Measurements from ENCODE around the gene NDUFB10.
"Not testable (repeated sequence)": the region's sequence is repeated elsewhere in the genome, so short reads cannot be mapped to it uniquely, and the experiment has no call there.

NDUFB10 gene

DNA sequence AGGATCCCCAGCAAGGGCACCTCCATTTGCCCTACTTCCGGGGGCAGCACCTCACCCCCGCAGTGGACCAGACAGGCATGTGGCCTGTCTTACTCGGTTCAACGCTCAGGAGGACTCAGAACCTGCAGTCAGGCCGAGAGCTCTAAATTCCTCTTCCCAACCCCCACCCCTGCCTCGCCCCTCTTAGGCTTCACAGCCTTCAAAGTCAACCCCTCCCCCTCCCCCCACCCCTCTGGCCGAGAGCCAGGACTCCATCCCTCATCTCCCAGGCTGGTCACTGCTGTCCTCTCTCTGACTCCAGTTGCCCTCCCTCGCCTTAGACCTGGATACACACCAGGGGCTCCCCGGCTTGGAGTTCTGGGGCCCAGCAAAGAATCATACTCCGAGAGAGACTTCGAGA lies 33.1 kb upstream of the NDUFB10 start:
- no peak for DNase-seq

GRCh38 chr16:1929105-1929504 lies 30.2 kb upstream of the NDUFB10 start:
- DNase-seq, result no peak

- DNase-seq, result peak; percentile 48
Measured at GRCh38 chr16:1929578-1930337, 29.6 kb upstream of the NDUFB10 start.

DNA sequence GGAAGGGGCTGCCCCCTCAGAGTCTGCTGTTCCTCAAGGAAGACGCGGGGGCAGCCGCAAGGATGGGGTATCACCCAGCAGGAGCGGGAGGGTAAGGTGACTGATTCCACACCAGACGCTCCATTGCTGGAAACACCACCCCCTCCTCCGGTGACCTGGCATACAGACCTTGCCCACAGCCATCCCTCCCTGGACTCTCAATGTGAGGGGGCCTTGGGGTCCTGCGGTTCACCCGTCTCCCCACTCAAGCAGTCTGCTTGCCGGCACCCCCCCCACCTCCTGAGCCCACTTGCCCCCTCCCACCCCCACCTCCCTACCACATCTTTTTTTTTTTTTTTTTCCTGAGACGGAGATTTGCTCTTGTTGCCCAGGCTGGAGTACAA lies 29.0 kb upstream of the NDUFB10 start:
- no peak for DNase-seq

DNA sequence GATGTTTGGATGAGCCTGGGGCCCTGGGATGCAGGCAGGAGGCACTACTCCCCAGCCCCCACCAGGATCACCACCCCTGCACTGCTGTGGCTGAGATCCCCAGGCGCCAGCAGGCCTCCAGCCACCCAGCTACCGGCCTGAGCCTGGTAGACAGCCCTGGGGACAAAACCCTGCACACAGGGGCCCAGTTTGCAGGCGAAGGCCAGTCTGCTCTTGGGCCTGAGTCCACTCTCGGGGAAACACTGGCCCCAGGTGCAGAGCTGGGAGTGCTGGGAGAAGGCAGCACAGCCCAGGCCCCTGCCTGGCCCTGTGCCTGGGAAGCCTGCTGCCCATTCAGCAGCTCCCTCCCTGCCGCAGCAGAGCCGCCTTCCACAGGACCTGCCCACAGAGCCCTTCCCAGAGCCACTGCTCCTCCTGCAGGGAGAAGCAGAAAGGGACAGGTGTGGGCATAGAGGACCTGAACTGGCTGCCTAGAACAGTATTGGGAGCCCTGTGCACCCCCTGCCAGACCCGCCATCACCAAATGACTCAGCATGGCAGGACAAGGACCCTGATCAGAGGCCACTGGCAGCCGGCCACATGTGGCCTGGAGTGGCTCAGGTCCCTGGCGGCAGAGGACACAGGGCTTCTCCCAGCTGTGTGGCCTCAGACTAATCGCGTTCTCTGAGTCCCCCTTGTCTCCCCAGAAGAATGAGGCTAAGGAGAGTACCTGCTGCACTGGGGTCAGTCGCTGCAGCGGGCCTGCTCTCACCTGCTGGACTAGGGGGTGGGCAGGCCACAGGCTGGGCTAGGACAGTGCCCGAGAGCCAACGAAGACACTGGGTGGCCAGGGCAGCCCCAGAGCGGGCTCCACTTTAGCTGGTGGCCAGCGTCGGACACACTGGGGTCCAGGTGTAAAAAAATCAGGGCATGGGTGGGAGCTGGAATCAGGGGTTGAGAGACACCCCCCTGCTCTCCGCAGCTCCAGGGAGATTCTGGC lies 27.0 kb upstream of the NDUFB10 start:
- no peak for DNase-seq

GRCh38 chr16:1933097-1933661 lies 26.2 kb upstream of the NDUFB10 start:
- DNase-seq, result no peak

DNA sequence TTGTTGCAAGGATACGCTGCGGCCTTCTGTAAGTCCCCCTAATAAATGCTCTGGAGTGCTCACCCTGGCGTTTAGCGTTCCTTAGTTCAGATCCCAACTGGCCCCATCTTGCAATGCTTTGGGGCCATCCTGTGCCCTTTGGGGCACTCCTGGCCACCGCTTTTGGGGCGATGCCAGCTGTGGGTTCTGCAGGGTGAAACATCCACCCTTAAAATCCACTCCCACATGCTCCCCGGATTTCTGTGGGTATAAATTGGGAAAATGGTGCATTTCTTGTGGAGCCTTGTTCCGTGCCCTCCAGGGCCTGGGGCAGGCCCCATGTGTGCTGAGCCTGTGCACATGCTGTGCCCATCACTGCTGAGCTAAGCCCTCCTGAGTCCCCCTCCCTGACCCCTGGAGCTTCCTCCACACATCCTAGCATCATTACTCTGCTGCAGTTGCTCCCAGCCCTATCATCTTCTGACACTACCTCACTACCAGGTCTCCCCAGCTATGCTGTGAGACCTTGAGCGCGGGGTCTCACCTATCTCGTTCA lies 22.3 kb upstream of the NDUFB10 start:
- no peak for DNase-seq

DNA sequence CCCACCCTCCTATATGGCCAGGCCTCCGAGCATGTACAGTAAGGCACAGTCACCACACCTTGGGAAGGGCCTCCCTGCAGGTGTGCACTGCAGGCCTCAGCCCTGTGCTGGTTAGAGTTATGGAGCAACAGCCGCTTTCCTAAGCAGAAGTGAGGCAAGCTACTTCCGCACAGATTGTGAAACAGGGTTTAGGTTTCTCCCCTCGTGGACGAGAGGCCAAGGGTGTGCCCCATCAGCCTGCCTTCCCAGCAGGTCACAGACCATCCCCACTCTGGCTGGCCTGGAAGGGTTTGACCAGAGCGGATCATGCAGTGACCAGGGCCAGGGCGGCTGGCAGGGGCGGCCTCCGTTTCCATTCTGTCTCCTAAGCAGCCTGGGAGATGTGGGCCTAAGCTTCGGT lies 21.0 kb upstream of the NDUFB10 start:
- no peak for DNase-seq

- DNase-seq, result no peak
Measured at GRCh38 chr16:1938910-1939309, 20.4 kb upstream of the NDUFB10 start.

- DNase-seq, result not testable (repeated sequence)
Measured at GRCh38 chr16:1939833-1940232, 19.5 kb upstream of the NDUFB10 start.

GRCh38 chr16:1940273-1941161 lies 18.8 kb upstream of the NDUFB10 start:
- DNase-seq, result no peak

GRCh38 chr16:1941162-1942046 lies 17.9 kb upstream of the NDUFB10 start:
- no peak for DNase-seq

GRCh38 chr16:1942047-1942809 lies 17.1 kb upstream of the NDUFB10 start:
- DNase-seq, result no peak

DNA sequence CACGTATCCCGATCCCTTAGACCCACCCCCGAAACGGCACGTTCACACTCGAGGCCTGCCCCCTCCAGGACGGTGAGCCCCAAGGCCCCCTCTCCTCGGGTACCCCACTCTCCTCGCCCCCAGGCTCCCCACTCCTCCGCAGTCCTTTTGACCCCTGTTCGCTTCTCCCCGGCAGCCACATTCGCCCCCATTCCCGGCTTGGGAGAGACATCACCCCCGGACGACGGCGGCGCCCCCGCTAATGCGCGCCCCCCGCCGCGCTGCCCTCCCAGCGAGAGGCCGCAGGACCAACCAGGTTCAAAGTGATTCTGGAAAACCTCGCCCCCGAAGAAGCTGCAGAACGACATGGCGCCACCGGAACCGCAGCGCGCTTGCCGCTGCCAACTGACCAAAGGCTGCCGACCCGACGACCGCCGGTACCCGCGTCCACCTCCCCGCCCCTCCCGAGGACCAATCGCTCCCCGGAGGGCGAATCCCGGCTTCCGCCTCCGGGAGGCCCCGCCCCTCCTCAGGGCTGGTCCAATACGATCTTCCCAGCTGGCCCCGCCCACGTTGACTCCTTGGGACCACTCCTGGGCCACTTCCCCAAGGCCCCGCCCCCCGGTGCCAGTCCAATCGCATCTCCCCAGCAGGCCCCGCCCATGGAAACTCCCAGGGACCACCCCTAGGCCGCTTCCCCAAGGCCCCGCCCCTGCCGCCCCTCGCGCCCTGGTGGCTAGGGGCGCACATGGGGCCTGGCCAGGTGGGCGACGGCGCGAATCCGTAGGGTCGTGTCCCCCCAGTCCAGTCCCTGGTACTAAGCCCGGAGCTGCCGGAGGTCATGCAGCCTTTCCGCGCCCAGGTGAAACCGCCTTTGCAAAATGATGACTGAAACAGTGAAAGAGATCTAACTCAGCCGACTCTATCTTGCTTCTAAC lies 16.3 kb upstream of the NDUFB10 start, which contains the start of gene MSRB1:
MSRB1 (minus strand) TSS at position 390 of the 917 bp plus-strand sequence; CDS start at position 347, 43 bp downstream.
- DNase-seq, result peak; percentile 98

DNA sequence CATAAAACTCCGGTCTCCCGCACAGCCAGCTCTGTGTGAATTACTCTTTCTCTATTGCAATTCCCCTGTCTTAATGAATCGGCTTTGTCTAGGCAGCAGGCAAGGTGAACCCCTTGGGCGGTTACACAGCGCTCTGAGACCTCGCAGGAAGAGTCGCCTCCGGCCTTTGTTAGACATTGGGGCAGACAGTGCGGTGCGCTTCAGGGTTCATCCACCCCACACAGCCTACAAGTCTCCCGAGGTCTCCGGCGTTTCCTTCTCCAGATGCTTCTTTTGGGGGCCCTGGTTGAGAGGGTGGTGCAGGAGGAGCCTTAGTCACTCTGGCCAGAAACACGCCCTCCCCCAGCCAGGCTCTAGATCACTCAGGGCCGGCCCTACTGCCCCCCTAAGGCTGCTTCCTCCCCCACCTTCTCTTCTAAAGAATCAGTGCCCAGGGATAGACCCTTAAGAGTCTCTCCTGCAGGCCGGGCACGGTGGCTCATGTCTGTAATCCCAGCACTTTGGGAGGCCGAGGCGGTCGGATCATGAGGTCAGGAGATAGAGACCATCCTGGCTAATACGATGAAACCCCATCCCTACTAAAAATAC lies 14.6 kb upstream of the NDUFB10 start:
- DNase-seq, result no peak

- DNase-seq, result no peak
Measured at GRCh38 chr16:1945559-1946391, 13.6 kb upstream of the NDUFB10 start.

DNA sequence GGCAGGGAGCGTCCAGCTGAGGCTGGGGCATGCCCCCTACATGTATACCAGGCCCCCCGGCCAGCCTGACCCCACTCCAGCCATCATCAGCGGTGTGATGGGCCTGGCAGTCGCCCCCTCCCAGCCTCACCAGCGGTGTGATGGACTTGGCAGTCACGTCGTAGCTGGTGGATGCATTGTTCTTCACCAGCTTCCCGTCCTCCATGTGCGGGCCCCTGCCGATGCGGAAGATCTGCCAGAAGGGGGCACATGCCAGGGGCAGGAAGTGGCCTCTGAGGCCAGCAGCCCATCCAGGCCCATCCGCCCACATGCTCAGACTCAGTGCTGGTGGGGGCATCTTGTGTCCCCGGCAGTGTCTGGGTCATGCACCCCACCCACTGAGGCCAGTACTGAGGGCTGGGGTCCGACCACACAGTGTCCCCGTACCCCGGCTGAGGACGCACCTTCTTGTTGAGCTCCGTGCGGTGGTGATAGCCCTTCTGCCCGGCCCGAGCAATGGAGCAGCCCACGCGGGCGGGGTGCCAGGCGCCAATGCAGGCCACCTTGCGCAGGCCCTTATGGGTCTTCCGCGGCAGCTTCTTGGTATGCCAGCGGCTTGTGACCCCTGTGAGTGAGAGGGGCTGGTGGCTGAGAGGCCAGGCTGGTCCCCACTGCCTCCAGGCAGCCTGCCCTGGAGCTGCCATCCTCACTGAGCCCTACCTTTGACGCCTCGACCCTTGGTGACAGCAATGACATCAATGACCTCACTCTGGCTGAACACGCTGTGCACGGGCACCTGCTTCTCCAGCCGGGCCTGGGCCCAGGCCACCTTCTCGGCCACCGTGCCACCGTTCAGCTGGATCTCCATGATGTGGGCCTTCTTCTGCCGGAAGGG lies 12.6 kb upstream of the NDUFB10 start:
- DNase-seq, result no peak
